GM12878 (cell line): ENCODE results near the gene SCARF1. TPM values are rescaled to one million over a fixed set of nuclear protein-coding genes. Genes with fewer than 3 reads are reported as not detected.

Source experiments
- BACH1 ChIP-seq: fragments of 450-650 bp; IDR thresholded peaks from 2 replicates; pipeline ENCODE4 v1.6.1; 2017; ENCODE audit warnings: mild to moderate bottlenecking, borderline replicate concordance
- FOXK2 ChIP-seq: fragments of 450-650 bp; IDR thresholded peaks from 2 replicates; pipeline ENCODE4 v1.6.1; 2017; ENCODE audit warnings: mild to moderate bottlenecking, moderate library complexity
- HDAC2 ChIP-seq: fragments of 200-600 bp; sonication (generic); IDR thresholded peaks from 2 replicates; pipeline ENCODE4 v1.6.1; 2017
- MTA2 ChIP-seq: fragments of 450-650 bp; IDR thresholded peaks from 2 replicates; pipeline ENCODE4 v1.6.1; 2016; ENCODE audit warnings: low read depth, mild to moderate bottlenecking, moderate library complexity
- NR2C1 ChIP-seq: fragments of 450-650 bp; IDR thresholded peaks from 2 replicates; pipeline ENCODE4 v1.6.1; 2017; ENCODE audit warnings: antibody characterized with exemption, mild to moderate bottlenecking, moderate library complexity
- PAX5 ChIP-seq: IDR thresholded peaks from 2 replicates; pipeline ENCODE4 v1.6.1; 2011; ENCODE audit warnings: low read depth, low read length, borderline replicate concordance
- POU2F2 ChIP-seq: IDR thresholded peaks from 3 replicates; pipeline ENCODE4 v1.6.1; 2011; ENCODE audit warnings: low read depth, mild to moderate bottlenecking, low read length, borderline replicate concordance
- SREBF1 ChIP-seq: IDR thresholded peaks from 2 replicates; pipeline ENCODE4 v1.6.1; 2012; ENCODE audit warnings: mild to moderate bottlenecking, low read length
- ZNF622 ChIP-seq: fragments of 450-650 bp; IDR thresholded peaks from 2 replicates; pipeline ENCODE4 v1.6.1; 2017; ENCODE audit warnings: mild to moderate bottlenecking, inconsistent platforms
- ZSCAN29 ChIP-seq: fragments of 450-650 bp; IDR thresholded peaks from 2 replicates; pipeline ENCODE4 v1.6.1; 2017; ENCODE audit warnings: mild to moderate bottlenecking, moderate library complexity
- polyA plus RNA-seq, 11 experiments: library from polyadenylated mRNA; depleted of rRNA in 4 of 11; unstranded in 6 of 11; stranded (reverse) in 5 of 11; fragments of >200 nt; fragmentation: Nextera tagmentation in 4 of 11; fragmentation: Illumina TruSeq in 1 of 11; extraction: Ambion mirVana in 4 of 11; extraction: Trizol in 1 of 11; gene quantifications; 1 replicate in 1 of 11; 2 replicates in 10 of 11; pipeline versions ENCODE4 v1.2.1 to v1.2.3, GENCODE V29; 2011 to 2016; ENCODE audit warnings: inconsistent platforms in 2 of 11, missing spikeins in 2 of 11, low read depth in 1 of 11
- total RNA-seq, 4 experiments: library from RNA; depleted of rRNA in 3 of 4; stranded (reverse); fragments of >200 nt in 3 of 4; fragmentation: Illumina TruSeq in 1 of 4; extraction: Trizol in 1 of 4; gene quantifications; 2 replicates each; pipeline versions ENCODE4 v1.2.1 to v1.2.3, GENCODE V29; 2013 to 2021
- TF ChIP-seq, protein P1 (sequence below): IDR thresholded peaks from 2 replicates; pipeline ENCODE4 v1.6.1; 2012; ENCODE audit warnings: mild to moderate bottlenecking, low read depth, low read length
- TF ChIP-seq, protein P2 (sequence below): IDR thresholded peaks from 2 replicates; pipeline ENCODE4 v1.6.1; 2012; ENCODE audit warnings: improper control_type of control experiment, low read depth, low read length; ENCODE audit not compliant: insufficient replicate concordance
- TF ChIP-seq, protein P3 (sequence below): fragments of 450-650 bp; IDR thresholded peaks from 2 replicates; pipeline ENCODE4 v1.6.1; 2016; ENCODE audit warnings: mild to moderate bottlenecking, moderate library complexity, borderline replicate concordance
- TF ChIP-seq, protein P4 (sequence below): fragments of 450-650 bp; IDR thresholded peaks from 2 replicates; pipeline ENCODE4 v1.6.1; 2017; ENCODE audit warnings: mild to moderate bottlenecking

Gene SCARF1
- total and polyA plus RNA-seq, 10 of the 15 experiments (the other 5 are each of a cell fraction or from before 2014, with no cell fraction given) = 0.10 to 1.7 (median 0.43) TPM

DNA sequence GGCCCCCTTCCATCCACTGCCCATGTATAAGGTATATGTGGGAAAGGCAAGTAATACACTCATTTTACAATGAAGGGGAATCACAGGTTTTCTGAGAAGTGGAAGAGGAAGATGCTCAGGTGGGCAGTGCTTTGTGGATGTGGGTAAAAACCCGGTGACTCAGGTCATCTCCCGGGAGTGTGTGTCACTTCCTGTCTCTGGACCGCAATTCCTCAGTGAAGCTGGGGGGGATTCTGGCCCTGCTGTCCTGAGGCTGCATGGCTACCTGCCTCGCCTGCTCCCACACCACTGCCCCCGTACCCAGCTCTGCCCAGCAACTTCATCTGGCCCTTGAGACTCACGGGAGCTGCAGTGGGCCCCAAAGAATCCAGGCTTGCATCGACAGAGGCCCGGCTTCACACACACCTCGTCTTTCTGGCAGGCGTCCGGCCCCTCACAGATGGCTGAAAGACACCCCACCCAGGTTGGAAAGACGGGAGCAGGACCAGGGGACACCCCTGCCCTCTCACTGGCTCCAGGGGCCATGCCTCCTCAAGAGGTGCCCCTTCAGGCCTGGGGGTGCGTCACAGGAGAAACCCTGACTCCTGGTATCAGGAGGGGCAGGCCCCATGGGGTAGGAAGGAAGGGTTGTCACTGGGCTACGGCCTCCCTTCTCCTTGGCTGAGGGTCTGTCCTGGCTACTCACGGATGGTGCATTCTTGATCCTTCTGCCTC lies 882 bp downstream of the SCARF1 start (continued):
- TF ChIP-seq ZNF622 (no peak), FOXK2 (no peak), NR2C1 (no peak), SREBF1 (no peak), POU2F2 (no peak), PAX5 (peak; percentile 8; the same call in 1 of the 2 replicates), BACH1 (no peak), ZSCAN29 (no peak), HDAC2 (no peak), MTA2 (0 out of 2 replicates have a peak, but pooled peaks have one; percentile 47)
- TF ChIP-seq, protein P1, sequence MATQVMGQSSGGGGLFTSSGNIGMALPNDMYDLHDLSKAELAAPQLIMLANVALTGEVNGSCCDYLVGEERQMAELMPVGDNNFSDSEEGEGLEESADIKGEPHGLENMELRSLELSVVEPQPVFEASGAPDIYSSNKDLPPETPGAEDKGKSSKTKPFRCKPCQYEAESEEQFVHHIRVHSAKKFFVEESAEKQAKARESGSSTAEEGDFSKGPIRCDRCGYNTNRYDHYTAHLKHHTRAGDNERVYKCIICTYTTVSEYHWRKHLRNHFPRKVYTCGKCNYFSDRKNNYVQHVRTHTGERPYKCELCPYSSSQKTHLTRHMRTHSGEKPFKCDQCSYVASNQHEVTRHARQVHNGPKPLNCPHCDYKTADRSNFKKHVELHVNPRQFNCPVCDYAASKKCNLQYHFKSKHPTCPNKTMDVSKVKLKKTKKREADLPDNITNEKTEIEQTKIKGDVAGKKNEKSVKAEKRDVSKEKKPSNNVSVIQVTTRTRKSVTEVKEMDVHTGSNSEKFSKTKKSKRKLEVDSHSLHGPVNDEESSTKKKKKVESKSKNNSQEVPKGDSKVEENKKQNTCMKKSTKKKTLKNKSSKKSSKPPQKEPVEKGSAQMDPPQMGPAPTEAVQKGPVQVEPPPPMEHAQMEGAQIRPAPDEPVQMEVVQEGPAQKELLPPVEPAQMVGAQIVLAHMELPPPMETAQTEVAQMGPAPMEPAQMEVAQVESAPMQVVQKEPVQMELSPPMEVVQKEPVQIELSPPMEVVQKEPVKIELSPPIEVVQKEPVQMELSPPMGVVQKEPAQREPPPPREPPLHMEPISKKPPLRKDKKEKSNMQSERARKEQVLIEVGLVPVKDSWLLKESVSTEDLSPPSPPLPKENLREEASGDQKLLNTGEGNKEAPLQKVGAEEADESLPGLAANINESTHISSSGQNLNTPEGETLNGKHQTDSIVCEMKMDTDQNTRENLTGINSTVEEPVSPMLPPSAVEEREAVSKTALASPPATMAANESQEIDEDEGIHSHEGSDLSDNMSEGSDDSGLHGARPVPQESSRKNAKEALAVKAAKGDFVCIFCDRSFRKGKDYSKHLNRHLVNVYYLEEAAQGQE = no peak
- TF ChIP-seq, protein P2, sequence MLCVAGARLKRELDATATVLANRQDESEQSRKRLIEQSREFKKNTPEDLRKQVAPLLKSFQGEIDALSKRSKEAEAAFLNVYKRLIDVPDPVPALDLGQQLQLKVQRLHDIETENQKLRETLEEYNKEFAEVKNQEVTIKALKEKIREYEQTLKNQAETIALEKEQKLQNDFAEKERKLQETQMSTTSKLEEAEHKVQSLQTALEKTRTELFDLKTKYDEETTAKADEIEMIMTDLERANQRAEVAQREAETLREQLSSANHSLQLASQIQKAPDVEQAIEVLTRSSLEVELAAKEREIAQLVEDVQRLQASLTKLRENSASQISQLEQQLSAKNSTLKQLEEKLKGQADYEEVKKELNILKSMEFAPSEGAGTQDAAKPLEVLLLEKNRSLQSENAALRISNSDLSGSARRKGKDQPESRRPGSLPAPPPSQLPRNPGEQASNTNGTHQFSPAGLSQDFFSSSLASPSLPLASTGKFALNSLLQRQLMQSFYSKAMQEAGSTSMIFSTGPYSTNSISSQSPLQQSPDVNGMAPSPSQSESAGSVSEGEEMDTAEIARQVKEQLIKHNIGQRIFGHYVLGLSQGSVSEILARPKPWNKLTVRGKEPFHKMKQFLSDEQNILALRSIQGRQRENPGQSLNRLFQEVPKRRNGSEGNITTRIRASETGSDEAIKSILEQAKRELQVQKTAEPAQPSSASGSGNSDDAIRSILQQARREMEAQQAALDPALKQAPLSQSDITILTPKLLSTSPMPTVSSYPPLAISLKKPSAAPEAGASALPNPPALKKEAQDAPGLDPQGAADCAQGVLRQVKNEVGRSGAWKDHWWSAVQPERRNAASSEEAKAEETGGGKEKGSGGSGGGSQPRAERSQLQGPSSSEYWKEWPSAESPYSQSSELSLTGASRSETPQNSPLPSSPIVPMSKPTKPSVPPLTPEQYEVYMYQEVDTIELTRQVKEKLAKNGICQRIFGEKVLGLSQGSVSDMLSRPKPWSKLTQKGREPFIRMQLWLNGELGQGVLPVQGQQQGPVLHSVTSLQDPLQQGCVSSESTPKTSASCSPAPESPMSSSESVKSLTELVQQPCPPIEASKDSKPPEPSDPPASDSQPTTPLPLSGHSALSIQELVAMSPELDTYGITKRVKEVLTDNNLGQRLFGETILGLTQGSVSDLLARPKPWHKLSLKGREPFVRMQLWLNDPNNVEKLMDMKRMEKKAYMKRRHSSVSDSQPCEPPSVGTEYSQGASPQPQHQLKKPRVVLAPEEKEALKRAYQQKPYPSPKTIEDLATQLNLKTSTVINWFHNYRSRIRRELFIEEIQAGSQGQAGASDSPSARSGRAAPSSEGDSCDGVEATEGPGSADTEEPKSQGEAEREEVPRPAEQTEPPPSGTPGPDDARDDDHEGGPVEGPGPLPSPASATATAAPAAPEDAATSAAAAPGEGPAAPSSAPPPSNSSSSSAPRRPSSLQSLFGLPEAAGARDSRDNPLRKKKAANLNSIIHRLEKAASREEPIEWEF = no peak
- TF ChIP-seq, protein P3, sequence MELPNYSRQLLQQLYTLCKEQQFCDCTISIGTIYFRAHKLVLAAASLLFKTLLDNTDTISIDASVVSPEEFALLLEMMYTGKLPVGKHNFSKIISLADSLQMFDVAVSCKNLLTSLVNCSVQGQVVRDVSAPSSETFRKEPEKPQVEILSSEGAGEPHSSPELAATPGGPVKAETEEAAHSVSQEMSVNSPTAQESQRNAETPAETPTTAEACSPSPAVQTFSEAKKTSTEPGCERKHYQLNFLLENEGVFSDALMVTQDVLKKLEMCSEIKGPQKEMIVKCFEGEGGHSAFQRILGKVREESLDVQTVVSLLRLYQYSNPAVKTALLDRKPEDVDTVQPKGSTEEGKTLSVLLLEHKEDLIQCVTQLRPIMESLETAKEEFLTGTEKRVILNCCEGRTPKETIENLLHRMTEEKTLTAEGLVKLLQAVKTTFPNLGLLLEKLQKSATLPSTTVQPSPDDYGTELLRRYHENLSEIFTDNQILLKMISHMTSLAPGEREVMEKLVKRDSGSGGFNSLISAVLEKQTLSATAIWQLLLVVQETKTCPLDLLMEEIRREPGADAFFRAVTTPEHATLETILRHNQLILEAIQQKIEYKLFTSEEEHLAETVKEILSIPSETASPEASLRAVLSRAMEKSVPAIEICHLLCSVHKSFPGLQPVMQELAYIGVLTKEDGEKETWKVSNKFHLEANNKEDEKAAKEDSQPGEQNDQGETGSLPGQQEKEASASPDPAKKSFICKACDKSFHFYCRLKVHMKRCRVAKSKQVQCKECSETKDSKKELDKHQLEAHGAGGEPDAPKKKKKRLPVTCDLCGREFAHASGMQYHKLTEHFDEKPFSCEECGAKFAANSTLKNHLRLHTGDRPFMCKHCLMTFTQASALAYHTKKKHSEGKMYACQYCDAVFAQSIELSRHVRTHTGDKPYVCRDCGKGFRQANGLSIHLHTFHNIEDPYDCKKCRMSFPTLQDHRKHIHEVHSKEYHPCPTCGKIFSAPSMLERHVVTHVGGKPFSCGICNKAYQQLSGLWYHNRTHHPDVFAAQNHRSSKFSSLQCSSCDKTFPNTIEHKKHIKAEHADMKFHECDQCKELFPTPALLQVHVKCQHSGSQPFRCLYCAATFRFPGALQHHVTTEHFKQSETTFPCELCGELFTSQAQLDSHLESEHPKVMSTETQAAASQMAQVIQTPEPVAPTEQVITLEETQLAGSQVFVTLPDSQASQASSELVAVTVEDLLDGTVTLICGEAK = no peak; the same call in 1 of the 2 replicates
- TF ChIP-seq, protein P4, sequence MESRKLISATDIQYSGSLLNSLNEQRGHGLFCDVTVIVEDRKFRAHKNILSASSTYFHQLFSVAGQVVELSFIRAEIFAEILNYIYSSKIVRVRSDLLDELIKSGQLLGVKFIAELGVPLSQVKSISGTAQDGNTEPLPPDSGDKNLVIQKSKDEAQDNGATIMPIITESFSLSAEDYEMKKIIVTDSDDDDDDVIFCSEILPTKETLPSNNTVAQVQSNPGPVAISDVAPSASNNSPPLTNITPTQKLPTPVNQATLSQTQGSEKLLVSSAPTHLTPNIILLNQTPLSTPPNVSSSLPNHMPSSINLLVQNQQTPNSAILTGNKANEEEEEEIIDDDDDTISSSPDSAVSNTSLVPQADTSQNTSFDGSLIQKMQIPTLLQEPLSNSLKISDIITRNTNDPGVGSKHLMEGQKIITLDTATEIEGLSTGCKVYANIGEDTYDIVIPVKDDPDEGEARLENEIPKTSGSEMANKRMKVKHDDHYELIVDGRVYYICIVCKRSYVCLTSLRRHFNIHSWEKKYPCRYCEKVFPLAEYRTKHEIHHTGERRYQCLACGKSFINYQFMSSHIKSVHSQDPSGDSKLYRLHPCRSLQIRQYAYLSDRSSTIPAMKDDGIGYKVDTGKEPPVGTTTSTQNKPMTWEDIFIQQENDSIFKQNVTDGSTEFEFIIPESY = no peak
